ENCODE results near the gene TRPM3. TPM values are rescaled to one million over a fixed set of nuclear protein-coding genes. Genes with fewer than 3 reads are reported as not detected.

Gene TRPM3
- total RNA-seq, 1 experiment from 2014 or later = 5.4 TPM

- TF ChIP-seq, protein P1, sequence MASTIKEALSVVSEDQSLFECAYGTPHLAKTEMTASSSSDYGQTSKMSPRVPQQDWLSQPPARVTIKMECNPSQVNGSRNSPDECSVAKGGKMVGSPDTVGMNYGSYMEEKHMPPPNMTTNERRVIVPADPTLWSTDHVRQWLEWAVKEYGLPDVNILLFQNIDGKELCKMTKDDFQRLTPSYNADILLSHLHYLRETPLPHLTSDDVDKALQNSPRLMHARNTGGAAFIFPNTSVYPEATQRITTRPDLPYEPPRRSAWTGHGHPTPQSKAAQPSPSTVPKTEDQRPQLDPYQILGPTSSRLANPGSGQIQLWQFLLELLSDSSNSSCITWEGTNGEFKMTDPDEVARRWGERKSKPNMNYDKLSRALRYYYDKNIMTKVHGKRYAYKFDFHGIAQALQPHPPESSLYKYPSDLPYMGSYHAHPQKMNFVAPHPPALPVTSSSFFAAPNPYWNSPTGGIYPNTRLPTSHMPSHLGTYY (CRISPR knock-in tag; IDR thresholded peaks at IDR 0.05) = no peak
Measured at GRCh38 chr9:70798018-70798417, 323.4 kb downstream of the TRPM3 start (continued).

GRCh38 chr9:70795841-70796240 is 325.6 kb downstream of the TRPM3 start:
- Mint-ChIP-seq H3K9me3 (no peaks in the 10 kb centered on the region), H3K27ac (no peak overlapping the region), H3K27me3 (ENCODE audit: low read depth) (no peaks in the 10 kb centered on the region), H3K36me3 (no peaks in the 10 kb centered on the region), H3K4me1 (peaks cover 5% of the 10 kb centered on the region), H3K4me3 (no peak overlapping the region)
- ChIA-PET POLR2A (no interaction called here), CTCF (no interaction called here)
- ATAC-seq (no peak), DNase-seq (ENCODE audit: low spot score) (no peak)
- TF ChIP-seq, protein P2, sequence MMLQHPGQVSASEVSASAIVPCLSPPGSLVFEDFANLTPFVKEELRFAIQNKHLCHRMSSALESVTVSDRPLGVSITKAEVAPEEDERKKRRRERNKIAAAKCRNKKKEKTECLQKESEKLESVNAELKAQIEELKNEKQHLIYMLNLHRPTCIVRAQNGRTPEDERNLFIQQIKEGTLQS (CRISPR knock-in tag; conservative IDR thresholded peaks at IDR 0.05) = no peak
- no peak for TF ChIP-seq E2F5 (CRISPR knock-in tag; IDR thresholded peaks at IDR 0.05)
- TF ChIP-seq GABPB1 (CRISPR knock-in tag; IDR thresholded peaks at IDR 0.05) = no peak

GRCh38 chr9:70792796-70793195 is 328.6 kb downstream of the TRPM3 start:
- ATAC-seq (no peak), DNase-seq (ENCODE audit: low spot score) (no peak)
- CTCF ChIA-PET = no interaction called here
- POLR2A ChIA-PET = no interaction called here
- Mint-ChIP-seq H3K27me3 (ENCODE audit: low read depth) (no peaks in the 10 kb centered on the region), H3K4me1 (peaks cover 2% of the 10 kb centered on the region; the same call in 1 of the 2 replicates), H3K4me3 (no peak overlapping the region), H3K27ac (no peak overlapping the region), H3K36me3 (no peaks in the 10 kb centered on the region), H3K9me3 (no peaks in the 10 kb centered on the region)
- no peak for TF ChIP-seq FOXK1 (CRISPR knock-in tag; IDR thresholded peaks at IDR 0.05)
- no peak for TF ChIP-seq ZNF121 (CRISPR knock-in tag; IDR thresholded peaks at IDR 0.05)
- no peak for TF ChIP-seq NR3C1 (CRISPR knock-in tag; conservative IDR thresholded peaks at IDR 0.05; ENCODE audit: low read depth)
- TF ChIP-seq ETV6 (CRISPR knock-in tag; IDR thresholded peaks at IDR 0.05) = no peak
- TF ChIP-seq EMX1 (CRISPR knock-in tag; IDR thresholded peaks at IDR 0.05) = no peak
- TF ChIP-seq MLX (CRISPR knock-in tag; IDR thresholded peaks at IDR 0.05) = no peak
- no peak for TF ChIP-seq NFATC4 (CRISPR knock-in tag; IDR thresholded peaks at IDR 0.05)
- TF ChIP-seq MAX (CRISPR knock-in tag; IDR thresholded peaks at IDR 0.05) = no peak
- no peak for TF ChIP-seq CBFB (CRISPR knock-in tag; IDR thresholded peaks at IDR 0.05; ENCODE audit: low read depth)
- TF ChIP-seq NFE2L1 (CRISPR knock-in tag; IDR thresholded peaks at IDR 0.05) = no peak
- no peak for TF ChIP-seq SMAD3 (CRISPR knock-in tag; IDR thresholded peaks at IDR 0.05; ENCODE audit: borderline replicate concordance)
- TF ChIP-seq SMAD4 (CRISPR knock-in tag; IDR thresholded peaks at IDR 0.05) = no peak
- TF ChIP-seq, protein P3, sequence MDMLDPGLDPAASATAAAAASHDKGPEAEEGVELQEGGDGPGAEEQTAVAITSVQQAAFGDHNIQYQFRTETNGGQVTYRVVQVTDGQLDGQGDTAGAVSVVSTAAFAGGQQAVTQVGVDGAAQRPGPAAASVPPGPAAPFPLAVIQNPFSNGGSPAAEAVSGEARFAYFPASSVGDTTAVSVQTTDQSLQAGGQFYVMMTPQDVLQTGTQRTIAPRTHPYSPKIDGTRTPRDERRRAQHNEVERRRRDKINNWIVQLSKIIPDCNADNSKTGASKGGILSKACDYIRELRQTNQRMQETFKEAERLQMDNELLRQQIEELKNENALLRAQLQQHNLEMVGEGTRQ (CRISPR knock-in tag; IDR thresholded peaks at IDR 0.05) = no peak
- no peak for TF ChIP-seq SP1 (CRISPR knock-in tag; conservative IDR thresholded peaks at IDR 0.05)

DNA sequence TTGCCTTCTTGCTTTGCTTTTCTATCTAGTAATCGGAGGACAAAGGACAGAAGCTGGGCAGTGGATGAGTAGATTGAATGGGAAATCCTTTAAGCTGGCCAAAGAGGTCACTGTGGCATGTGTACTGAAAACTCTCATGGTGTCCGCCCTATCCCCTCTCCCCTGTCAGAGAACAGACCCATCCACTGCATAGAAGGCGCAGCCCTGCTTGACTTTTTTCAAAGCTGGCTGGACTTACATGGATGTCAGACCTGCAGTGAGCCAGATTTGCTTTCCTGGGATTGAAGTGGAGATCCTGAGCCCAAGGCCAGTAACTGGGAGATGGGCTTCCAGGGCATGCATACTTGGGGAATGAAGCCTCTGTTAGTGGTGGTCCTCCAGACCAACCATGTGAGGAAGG is 329.5 kb downstream of the TRPM3 start:
- no peak overlapping the region for H3K27ac Mint-ChIP-seq
- TF ChIP-seq GRHL2 (CRISPR knock-in tag; IDR thresholded peaks at IDR 0.05; ENCODE audit: insufficient replicate concordance, severe bottlenecking) = no peak
- TF ChIP-seq IRF2 (CRISPR knock-in tag; IDR thresholded peaks at IDR 0.05; ENCODE audit: borderline replicate concordance, low read depth) = no peak
- TF ChIP-seq SMAD4 (CRISPR knock-in tag; IDR thresholded peaks at IDR 0.05) = no peak
- TF ChIP-seq, protein P4, sequence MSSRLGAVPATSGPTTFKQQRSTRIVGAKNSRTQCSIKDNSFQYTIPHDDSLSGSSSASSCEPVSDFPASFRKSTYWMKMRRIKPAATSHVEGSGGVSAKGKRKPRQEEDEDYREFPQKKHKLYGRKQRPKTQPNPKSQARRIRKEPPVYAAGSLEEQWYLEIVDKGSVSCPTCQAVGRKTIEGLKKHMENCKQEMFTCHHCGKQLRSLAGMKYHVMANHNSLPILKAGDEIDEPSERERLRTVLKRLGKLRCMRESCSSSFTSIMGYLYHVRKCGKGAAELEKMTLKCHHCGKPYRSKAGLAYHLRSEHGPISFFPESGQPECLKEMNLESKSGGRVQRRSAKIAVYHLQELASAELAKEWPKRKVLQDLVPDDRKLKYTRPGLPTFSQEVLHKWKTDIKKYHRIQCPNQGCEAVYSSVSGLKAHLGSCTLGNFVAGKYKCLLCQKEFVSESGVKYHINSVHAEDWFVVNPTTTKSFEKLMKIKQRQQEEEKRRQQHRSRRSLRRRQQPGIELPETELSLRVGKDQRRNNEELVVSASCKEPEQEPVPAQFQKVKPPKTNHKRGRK (CRISPR knock-in tag; IDR thresholded peaks at IDR 0.05; ENCODE audit: borderline replicate concordance) = no peak
- TF ChIP-seq TCF7 (CRISPR knock-in tag; IDR thresholded peaks at IDR 0.05; ENCODE audit: low read depth) = no peak
- no peak for TF ChIP-seq TP53 (CRISPR knock-in tag; IDR thresholded peaks at IDR 0.05)
- TF ChIP-seq ZBTB43 (CRISPR knock-in tag; IDR thresholded peaks at IDR 0.05) = no peak

More for the DNA sequence above, 329.5 kb downstream of the TRPM3 start:
- no peak for ATAC-seq
- H3K27me3 Mint-ChIP-seq (ENCODE audit: low read depth) = no peaks in the 10 kb centered on the region
- no peaks in the 10 kb centered on the region for H3K36me3 Mint-ChIP-seq
- ChIA-PET POLR2A (no interaction called here), CTCF (no interaction called here)
- peaks cover 2% of the 10 kb centered on the region; the same call in 1 of the 2 replicates for H3K4me1 Mint-ChIP-seq
- H3K4me3 Mint-ChIP-seq = no peak overlapping the region
- DNase-seq (ENCODE audit: low spot score) = no peak
- no peaks in the 10 kb centered on the region for H3K9me3 Mint-ChIP-seq

All from WTC11 (cell line).